ENCODE results near the gene AGAP5.

AGAP5 gene

GRCh38 chr10:73650537-73651331, 47.2 kb downstream of the AGAP5 start:
- DNase-seq = peak; percentile 8

DNA sequence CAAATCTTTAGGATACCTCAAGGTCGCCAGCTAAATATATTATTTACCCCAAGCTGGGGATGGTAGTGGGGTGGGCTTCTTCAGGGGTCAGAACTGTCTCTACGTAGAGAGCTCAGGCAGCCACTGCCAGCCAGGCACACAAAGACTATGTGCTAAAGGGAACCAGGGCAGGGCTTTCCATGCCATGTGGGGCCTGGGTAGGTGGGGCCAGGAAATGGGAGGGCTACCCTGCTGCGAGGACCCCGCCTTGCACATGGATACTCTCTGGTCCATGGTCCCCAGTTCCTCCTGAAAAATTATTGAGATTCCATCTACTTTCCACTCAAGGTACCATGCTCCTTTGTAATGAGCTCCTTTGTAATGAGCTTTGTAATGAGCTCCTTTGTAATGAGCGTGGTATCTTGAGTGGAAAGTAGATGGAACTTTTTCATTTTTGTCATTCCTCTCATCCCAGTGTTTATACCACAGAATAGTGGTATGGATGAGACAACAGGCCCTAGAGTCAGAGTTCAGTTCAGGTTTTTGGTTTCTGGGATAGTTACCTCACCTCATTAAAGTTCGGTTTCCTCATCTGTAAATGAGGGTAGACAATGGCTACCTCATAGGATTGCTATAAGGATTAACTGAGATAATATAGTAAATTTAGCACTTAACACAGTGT, 47.9 kb downstream of the AGAP5 start:
- no peak for DNase-seq

DNA sequence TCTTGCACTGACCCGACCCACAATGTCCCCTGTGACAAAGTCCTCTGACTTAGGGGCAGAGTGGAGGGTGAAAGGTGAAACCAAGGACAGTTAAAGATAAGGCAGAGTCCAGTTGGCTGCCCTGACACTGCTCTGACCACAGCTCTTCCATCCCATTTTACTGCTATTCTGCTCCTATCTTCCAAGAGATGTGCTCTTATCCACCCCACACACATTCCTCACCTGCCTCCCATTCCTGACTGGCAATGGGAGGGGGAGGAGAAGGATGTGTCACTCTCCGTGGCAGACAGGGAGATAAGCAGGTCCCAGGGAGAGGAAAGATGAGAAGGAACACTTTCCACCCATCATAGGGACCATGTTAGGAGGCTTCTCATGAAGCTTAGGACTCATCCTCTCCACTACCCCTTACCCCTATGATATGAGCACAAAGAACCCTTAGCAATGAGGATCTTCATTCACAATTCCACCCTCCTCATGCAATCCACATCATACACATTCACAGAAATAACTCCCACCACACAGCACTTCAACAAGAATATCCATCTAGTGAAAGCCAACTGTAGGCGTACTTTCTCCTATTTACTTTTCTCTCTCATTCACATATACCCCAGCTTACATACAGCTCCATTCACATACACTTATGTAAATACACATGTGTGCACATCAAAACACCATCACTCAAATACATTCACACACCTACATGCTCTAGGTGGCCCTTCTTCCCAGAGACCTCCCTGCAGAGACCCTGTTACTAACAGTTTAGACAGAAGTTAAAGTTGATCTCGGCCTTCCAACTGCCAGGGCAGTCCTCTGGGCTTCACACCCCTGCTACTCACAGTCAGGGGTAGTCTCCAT, 48.7 kb downstream of the AGAP5 start:
- DNase-seq = no peak

GRCh38 chr10:73647875-73648651, 49.8 kb downstream of the AGAP5 start:
- no peak for DNase-seq

DNA sequence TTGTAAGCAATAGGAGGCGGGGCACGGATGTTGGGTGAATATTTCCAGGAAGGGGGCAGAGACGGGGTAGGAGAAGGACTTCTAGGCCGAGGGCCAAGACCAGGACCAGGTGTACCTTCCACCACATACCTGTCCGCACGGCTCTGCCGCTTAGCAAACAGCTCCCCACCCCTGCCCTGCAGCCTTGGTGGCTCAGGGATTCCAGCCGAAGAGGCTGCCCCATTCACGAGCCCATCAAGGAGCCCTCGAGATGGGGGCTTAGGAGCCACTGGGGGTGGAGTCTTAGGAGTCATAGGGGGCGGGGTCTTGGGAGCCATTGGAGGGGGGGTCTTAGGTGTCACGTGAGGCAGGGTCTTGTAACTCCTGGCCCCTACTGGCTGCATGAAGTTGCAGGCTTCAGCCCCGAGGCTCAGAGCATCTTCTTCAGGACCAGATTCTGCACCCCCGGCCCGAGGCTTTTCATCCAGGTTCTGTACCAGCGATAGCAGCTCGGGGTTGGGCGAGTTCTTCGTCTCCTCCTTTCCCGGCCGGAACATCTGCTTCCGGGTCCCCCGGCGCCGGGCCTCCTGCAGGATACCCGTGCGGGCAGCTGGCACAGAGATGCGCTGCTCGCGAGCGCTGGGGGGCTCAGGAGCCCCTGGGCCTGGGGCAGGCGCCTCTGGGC, 50.6 kb downstream of the AGAP5 start:
- DNase-seq = no peak

DNA sequence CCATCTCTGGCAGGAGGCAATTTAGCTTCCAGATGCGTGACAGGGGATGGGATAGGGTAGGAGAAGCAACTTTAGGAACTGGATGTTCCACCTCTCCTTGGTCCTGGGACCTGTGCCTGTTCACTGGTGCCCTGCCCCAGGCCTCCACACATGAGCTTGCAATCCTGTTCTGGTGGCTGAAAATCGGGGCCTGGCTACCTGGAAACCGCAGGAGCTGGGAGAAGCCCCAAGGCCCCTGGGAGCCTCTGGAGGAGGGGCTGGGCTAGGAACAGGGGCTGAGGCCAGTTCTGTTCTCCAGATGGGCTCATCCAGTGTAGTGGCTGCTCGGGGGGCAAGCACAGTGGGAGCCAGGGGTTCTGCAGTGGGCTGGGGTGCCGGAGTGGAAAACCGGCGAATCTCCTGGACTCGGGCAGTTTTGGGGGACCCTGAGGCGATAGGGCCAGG, 51.3 kb downstream of the AGAP5 start:
- DNase-seq = no peak

- DNase-seq = no peak
Measured at GRCh38 chr10:73645251-73645650, 52.7 kb downstream of the AGAP5 start.

DNA sequence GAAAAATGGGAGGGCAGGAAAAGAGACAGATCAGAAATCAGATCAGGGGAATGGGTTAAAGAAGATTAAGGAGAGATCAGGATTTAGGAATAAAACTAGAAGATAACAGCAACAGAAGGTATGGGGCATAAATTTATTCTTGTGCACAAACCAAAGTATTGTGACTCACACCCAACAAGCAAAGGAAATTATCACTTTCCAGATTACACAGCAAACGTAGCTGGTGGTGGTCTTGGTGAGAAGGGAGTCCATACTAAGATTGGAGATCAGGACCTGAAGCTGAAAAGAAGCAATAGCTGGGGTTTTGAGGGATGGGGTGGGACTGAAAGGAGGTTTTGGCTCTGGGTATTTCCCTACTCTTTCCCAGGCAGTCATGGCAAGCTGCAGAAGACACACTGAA, 53.1 kb downstream of the AGAP5 start:
- DNase-seq = no peak

GRCh38 chr10:73644015-73644743, 53.7 kb downstream of the AGAP5 start:
- DNase-seq = peak; percentile 41

- no peak for DNase-seq
Measured at GRCh38 chr10:73643362-73643761, 54.5 kb downstream of the AGAP5 start.

- DNase-seq = no peak
Measured at GRCh38 chr10:73641328-73642060, 56.4 kb downstream of the AGAP5 start, which contains the start of gene MYOZ1. MYOZ1 (minus strand) TSS chr10:73641474; CDS start chr10:73640017, 1,457 bp downstream.

DNA sequence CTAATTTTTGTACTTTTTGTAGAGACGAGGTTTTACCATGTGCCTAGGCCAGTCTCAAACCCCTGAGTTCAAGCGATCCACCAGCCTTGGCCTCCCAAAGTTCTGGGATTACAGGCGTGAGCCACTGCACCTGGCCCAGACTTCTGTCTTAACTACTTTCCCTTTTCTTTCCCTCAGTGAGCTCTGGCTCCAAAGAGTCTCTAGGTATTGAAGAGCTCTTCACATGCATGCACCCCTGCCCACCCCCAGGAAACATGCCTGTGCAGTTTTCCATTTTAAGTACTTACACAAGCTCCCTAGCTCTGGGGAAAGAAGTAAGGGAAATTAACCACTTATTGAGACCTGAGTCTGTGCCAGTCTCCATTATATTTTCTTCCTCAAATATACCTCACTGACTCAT, 58.6 kb downstream of the AGAP5 start:
- DNase-seq = no peak

GRCh38 chr10:73635781-73636180, 62.1 kb downstream of the AGAP5 start:
- no peak for DNase-seq

GRCh38 chr10:73634421-73634820, 63.5 kb downstream of the AGAP5 start:
- DNase-seq = no peak

DNA sequence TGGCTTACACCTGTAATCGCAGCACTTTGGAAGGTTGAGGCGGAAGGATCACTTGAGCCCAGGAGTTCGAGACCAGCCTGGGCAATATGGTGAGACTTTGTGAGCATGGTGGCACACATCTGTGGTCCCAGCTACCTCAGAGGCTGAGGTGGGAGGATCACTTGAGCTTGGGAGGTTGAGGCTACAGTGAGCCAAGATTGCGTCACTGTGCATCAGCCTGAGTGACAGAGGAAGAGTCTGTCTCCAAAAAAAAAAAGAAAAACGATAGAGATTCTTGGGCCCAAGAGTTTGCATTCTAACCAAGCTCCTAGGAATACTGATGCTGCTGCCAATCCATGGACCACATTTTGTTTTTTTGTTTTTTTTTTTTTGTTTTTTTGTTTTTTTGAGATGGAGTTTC, 68.7 kb downstream of the AGAP5 start:
- DNase-seq = no peak

DNA sequence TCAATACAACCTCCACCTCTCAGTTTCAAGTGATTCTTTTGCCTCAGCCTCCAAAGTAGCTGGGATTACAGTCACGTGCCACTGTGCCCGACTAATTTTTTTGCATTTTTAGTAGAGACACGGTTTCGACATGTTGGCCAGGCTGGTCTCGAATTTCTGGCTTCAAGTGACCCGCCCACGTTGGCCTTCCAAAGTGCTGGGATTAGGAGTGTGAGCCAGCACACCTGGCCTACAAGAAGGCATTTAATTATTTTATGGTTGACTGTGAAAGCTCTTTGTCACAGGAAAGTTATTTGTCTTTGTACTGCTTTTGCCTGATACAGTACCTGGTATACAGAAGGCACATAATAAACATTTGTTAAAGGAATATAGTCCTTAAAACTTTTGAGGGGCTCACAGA, 69.5 kb downstream of the AGAP5 start:
- DNase-seq = no peak

DNA sequence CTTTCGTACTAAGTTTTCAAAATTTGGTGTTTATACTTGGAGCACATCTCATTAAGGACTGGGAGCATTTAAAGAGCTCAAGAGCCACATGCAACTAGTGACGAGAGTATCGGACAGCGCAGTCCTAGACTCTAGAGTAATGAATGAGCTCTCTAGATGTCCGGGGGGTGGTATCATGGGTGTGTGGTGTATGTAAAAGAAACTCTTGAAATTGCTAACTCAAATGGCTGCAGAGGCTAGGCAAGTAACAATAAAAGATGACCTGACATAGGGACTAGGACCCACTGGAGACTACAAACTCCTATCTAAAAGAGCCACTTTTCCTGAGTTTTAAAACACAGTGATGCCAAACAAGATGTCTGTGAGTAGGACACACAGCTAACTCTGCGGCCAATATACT, 70.6 kb downstream of the AGAP5 start:
- no peak for DNase-seq

GRCh38 chr10:73625884-73626752, 71.8 kb downstream of the AGAP5 start:
- DNase-seq = peak; percentile 93

Data from NCI-H345 (cell line).